Choroid plexus epithelial cell (primary cell): ENCODE measurements around the gene RSPO4.

Source experiments
- DNase-seq: peaks from one replicate; pipeline ENCODE4 v3.0.0-alpha.2; 2010; ENCODE audit warnings: low read depth
- H3K4me3 ChIP-seq: 2 replicates; pipeline ENCODE4 v1.5.1; 2011; ENCODE audit warnings: low read depth, mild to moderate bottlenecking, control low read depth, low read length, moderate library complexity
- CTCF ChIP-seq: conservative IDR thresholded peaks from 2 replicates; pipeline ENCODE4 v1.5.1; 2011; ENCODE audit warnings: low read depth, mild to moderate bottlenecking, control low read depth, inconsistent platforms, low read length, moderate library complexity

Gene RSPO4

GRCh38 chr20:972256-972655 is 29.9 kb downstream of the RSPO4 start:
- TF ChIP-seq CTCF: no peak
- DNase-seq: no peak

GRCh38 chr20:971346-971745 is 30.8 kb downstream of the RSPO4 start:
- DNase-seq: no peak
- TF ChIP-seq CTCF: no peak
- H3K4me3 ChIP-seq: no peak overlapping the region

More at GRCh38 chr20:972256-972655, 29.9 kb downstream of the RSPO4 start:
- H3K4me3 ChIP-seq: no peak overlapping the region

- no peak for TF ChIP-seq CTCF
- DNase-seq: no peak
- no peak overlapping the region for H3K4me3 ChIP-seq
Measured at GRCh38 chr20:969868-970267, 32.2 kb downstream of the RSPO4 start.

- no peak for TF ChIP-seq CTCF
- peak; percentile 56 for DNase-seq
- H3K4me3 ChIP-seq: no peak overlapping the region
Measured at GRCh38 chr20:967796-968742, 34.0 kb downstream of the RSPO4 start.

GRCh38 chr20:965956-966355 is 36.2 kb downstream of the RSPO4 start:
- DNase-seq: no peak
- TF ChIP-seq CTCF: no peak
- no peak overlapping the region for H3K4me3 ChIP-seq

GRCh38 chr20:963795-964194 is 38.3 kb downstream of the RSPO4 start:
- no peak overlapping the region for H3K4me3 ChIP-seq
- no peak for TF ChIP-seq CTCF
- no peak for DNase-seq

- no peak for TF ChIP-seq CTCF
- no peak overlapping the region for H3K4me3 ChIP-seq
- no peak for DNase-seq
Measured at GRCh38 chr20:962683-963082, 39.4 kb downstream of the RSPO4 start.
